ENCODE results near the gene TASOR.
A peak's percentile ranks its signal among the peaks of the same experiment; 100 is the strongest.
"Not testable (repeated sequence)": the region's sequence is repeated elsewhere in the genome, so short reads cannot be mapped to it uniquely, and the experiment has no call there.

Gene TASOR

GRCh38 chr3:56683122-56683817, at the start of gene TASOR:
TSS of gene TASOR (minus strand) at chr3:56683265. CDS start at chr3:56683006, 259 bp downstream.
- H3K27me3 Mint-ChIP-seq, result no peaks in the 10 kb centered on the region
- intact Hi-C loops (cut with micrococcal nuclease), result loop anchor here (5.0 kb wide), 1 partner anchor 544 kb away; the partner anchor contains the start of gene APPL1
- peak within 1 kb of the TSS; percentile 95 for H3K4me3 Mint-ChIP-seq
- peaks cover 27% of the 10 kb centered on the region for H3K36me3 Mint-ChIP-seq (ENCODE audit: low read depth)
- peaks cover 13% of the 10 kb centered on the region for H3K4me1 Mint-ChIP-seq (ENCODE audit: low read depth)
- H3K27ac Mint-ChIP-seq, result peak within 1 kb of the TSS; percentile 93
- no peaks in the 10 kb centered on the region for H3K9me3 Mint-ChIP-seq

GRCh38 chr3:56732109-56732508, 49.0 kb upstream of the TASOR start:
- no peak overlapping the region for H3K4me3 Mint-ChIP-seq
- intact Hi-C loops (cut with micrococcal nuclease), result no loop called here
- H3K9me3 Mint-ChIP-seq, result no peaks in the 10 kb centered on the region
- H3K4me1 Mint-ChIP-seq (ENCODE audit: low read depth), result peaks cover 11% of the 10 kb centered on the region
- no peaks in the 10 kb centered on the region for H3K27me3 Mint-ChIP-seq
- peak overlapping the region; percentile 40 for H3K27ac Mint-ChIP-seq
- peaks cover 92% of the 10 kb centered on the region for H3K36me3 Mint-ChIP-seq (ENCODE audit: low read depth)

DNA sequence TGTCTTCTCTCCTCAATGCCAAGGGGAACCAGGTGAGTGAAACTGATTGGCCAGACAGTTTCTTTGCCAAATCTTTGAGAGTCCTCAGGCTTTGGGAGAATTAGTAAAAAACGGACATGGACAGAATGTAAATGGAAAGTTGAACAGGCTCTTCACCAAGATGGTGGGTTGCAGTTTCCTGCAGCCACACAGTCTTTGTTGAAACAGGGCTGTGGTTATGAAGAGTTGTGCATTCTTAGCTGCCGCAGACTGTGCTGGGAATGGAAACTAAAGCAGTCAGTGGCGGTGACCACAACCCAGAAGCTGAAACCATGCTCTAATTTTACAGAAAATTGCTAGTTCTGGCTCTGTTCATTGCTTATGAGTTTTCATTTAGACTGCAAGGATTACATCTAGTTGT, 42.1 kb upstream of the TASOR start:
- Mint-ChIP-seq H3K4me1 (ENCODE audit: low read depth) (peaks cover 8% of the 10 kb centered on the region), H3K9me3 (peaks cover under 1% of the 10 kb centered on the region), H3K4me3 (no peak overlapping the region), H3K27ac (no peak overlapping the region), H3K27me3 (peaks cover under 1% of the 10 kb centered on the region), H3K36me3 (ENCODE audit: low read depth) (peaks cover 64% of the 10 kb centered on the region)
- intact Hi-C loops (cut with micrococcal nuclease), result no loop called here

GRCh38 chr3:56724676-56725075, 41.6 kb upstream of the TASOR start:
- Mint-ChIP-seq H3K27ac (no peak overlapping the region), H3K27me3 (peaks cover 3% of the 10 kb centered on the region), H3K36me3 (ENCODE audit: low read depth) (peaks cover 59% of the 10 kb centered on the region), H3K4me3 (no peak overlapping the region), H3K9me3 (peaks cover 6% of the 10 kb centered on the region), H3K4me1 (ENCODE audit: low read depth) (peaks cover 11% of the 10 kb centered on the region)
- intact Hi-C loops (cut with micrococcal nuclease), result no loop called here

DNA sequence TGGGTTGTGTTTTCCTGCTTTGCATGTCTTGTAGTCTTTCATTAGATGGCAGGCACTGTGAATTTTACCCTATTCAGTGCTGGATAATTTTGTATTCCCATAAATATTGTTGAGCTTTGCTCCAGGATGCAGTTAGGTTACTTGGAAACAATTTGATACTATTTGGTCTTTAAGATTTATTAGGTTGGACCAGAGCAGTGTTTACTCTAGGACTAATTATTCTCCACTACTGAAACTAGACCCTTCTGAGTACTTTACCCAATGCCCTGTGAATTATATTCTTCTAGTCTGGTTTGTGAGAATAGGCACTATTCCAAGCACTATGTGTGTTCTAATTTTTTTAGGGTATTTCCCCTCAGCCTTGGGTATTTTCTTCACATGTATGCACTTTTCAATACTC, 37.8 kb upstream of the TASOR start:
- Mint-ChIP-seq H3K4me1 (ENCODE audit: low read depth) (peaks cover 17% of the 10 kb centered on the region), H3K9me3 (peaks cover 9% of the 10 kb centered on the region), H3K36me3 (ENCODE audit: low read depth) (peaks cover 27% of the 10 kb centered on the region), H3K27me3 (peaks cover 3% of the 10 kb centered on the region), H3K27ac (no peak overlapping the region), H3K4me3 (no peak overlapping the region)
- intact Hi-C loops (cut with micrococcal nuclease), result no loop called here

DNA sequence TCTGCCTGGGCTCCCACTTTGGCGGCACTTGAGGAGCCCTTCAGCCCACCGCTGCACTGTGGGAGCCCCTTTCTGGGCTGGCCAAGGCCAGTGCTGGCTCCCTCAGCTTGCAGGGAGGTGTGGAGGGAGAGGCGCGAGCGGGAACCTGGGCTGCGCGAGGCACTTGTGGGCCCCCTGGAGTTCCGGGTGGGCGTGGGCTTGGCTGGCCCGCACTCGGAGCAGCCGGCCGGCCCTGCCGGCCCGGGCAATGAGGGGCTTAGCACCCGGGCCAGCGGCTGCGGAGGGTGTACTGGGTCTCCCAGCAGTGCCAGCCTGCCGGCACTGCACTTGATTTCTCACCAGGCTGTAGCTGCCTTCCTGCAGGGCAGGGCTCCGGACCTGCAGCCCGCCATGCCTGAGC, 35.7 kb upstream of the TASOR start:
- H3K9me3 Mint-ChIP-seq; H3K27ac Mint-ChIP-seq; H3K27me3 Mint-ChIP-seq; H3K4me3 Mint-ChIP-seq; intact Hi-C loops (cut with micrococcal nuclease): not testable (repeated sequence)
- Mint-ChIP-seq H3K4me1 (ENCODE audit: low read depth) (peaks cover 17% of the 10 kb centered on the region), H3K36me3 (ENCODE audit: low read depth) (peaks cover 14% of the 10 kb centered on the region)

- H3K4me3 Mint-ChIP-seq, result no peak overlapping the region
- H3K27ac Mint-ChIP-seq, result no peak overlapping the region
- H3K4me1 Mint-ChIP-seq (ENCODE audit: low read depth), result peaks cover 5% of the 10 kb centered on the region
- no peaks in the 10 kb centered on the region for H3K27me3 Mint-ChIP-seq
- intact Hi-C loops (cut with micrococcal nuclease), result no loop called here
- no peaks in the 10 kb centered on the region for H3K9me3 Mint-ChIP-seq
- H3K36me3 Mint-ChIP-seq (ENCODE audit: low read depth), result no peaks in the 10 kb centered on the region
Observed at GRCh38 chr3:56711344-56711743, 28.3 kb upstream of the TASOR start.

DNA sequence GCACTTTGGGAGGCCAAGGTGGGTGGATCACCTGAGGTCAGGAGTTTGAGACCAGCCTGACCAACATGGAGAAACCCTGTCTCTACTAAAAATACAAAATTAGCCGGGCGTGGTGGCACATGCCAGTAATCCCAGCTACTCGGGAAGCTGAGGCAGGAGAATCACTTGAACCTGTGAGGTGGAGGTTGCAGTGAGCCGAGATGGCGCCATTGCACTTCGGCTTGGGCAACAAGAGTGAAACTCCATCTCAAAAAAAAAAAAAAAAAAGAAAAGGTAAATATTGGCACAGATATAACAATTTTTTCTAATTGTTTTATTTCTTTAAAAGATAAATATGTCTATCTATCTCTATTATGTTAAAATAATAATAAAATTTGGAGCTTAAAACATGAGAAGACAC, 24.3 kb upstream of the TASOR start:
- intact Hi-C loops (cut with micrococcal nuclease); H3K36me3 Mint-ChIP-seq (ENCODE audit: low read depth); H3K4me1 Mint-ChIP-seq (ENCODE audit: low read depth); H3K9me3 Mint-ChIP-seq; H3K27ac Mint-ChIP-seq; H3K27me3 Mint-ChIP-seq; H3K4me3 Mint-ChIP-seq: not testable (repeated sequence)

DNA sequence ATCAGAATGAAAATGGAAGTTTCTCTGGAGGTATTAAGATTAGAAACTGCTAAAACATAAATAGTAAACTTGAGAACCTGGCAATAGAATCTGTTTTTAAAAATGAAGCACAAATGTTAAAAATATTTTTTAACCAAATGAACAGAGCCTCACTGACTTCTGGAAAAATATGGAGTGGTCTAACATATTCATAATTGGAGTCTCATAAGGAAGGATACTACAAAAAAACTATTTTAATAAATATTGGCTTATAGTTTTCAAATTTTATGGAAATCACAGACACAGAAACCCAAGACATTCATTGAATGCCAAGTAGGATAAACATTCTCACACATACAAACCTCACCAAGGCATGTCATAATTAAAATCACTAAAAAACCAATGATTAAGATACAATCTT, 23.6 kb upstream of the TASOR start:
- Mint-ChIP-seq H3K4me1 (ENCODE audit: low read depth) (no peaks in the 10 kb centered on the region), H3K27ac (no peak overlapping the region), H3K9me3 (no peaks in the 10 kb centered on the region), H3K4me3 (no peak overlapping the region), H3K36me3 (ENCODE audit: low read depth) (no peaks in the 10 kb centered on the region), H3K27me3 (no peaks in the 10 kb centered on the region)
- intact Hi-C loops (cut with micrococcal nuclease), result no loop called here

DNA sequence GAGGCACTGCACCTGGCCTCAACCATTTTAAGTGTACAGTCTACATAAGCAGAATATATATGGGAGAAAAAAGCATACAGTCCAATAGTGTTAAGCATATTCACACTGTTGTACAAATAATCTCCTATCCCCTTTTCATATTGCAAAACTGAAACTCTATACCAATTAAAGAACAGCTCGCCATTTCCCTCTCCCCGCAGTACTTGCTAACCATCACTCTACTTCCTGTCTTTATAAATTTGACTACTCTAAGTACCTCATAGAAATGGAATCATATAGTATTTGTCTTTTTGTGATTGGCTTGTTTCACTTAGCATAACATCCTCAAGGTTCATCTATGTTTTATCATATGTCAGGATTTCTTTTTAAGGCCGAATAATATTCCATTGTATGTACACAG, 21.6 kb upstream of the TASOR start:
- no peak overlapping the region for H3K27ac Mint-ChIP-seq
- peaks cover 10% of the 10 kb centered on the region for H3K4me1 Mint-ChIP-seq (ENCODE audit: low read depth)
- H3K27me3 Mint-ChIP-seq, result no peaks in the 10 kb centered on the region
- intact Hi-C loops (cut with micrococcal nuclease), result no loop called here
- H3K4me3 Mint-ChIP-seq, result no peak overlapping the region
- H3K36me3 Mint-ChIP-seq (ENCODE audit: low read depth), result no peaks in the 10 kb centered on the region
- H3K9me3 Mint-ChIP-seq, result no peaks in the 10 kb centered on the region

- H3K27me3 Mint-ChIP-seq, result no peaks in the 10 kb centered on the region
Observed at GRCh38 chr3:56702490-56703315, 19.6 kb upstream of the TASOR start.

DNA sequence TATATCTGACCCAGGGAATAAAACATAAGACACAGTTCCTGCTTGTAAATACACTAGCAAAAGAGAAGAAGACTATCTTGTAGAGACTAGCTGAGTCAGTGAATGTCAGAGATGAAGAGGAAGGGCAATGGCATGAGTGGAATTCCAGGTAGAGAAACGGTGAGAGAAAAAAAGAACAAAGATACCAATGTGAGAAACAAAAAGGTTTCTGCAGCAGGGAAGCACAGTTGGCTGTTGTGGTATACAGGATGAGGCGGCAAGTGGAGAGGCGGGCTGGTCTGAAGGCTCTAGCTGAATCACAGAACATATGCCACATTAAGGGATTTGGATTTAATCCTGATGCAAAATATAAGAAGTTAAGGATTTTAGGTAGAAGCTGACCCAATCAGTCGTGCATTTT, 17.1 kb upstream of the TASOR start:
- H3K27ac Mint-ChIP-seq, result no peak overlapping the region

More at GRCh38 chr3:56702490-56703315, 19.6 kb upstream of the TASOR start:
- no peak overlapping the region for H3K27ac Mint-ChIP-seq
- H3K4me3 Mint-ChIP-seq, result no peak overlapping the region
- no peaks in the 10 kb centered on the region for H3K9me3 Mint-ChIP-seq
- intact Hi-C loops (cut with micrococcal nuclease), result loop anchor here (1.0 kb wide), 2 partner anchors 97 to 287 kb away; no protein-coding TSS in a partner anchor
- H3K36me3 Mint-ChIP-seq (ENCODE audit: low read depth), result no peaks in the 10 kb centered on the region
- H3K4me1 Mint-ChIP-seq (ENCODE audit: low read depth), result peaks cover 10% of the 10 kb centered on the region

GRCh38 chr3:56694867-56695683, 12.0 kb upstream of the TASOR start:
- H3K27me3 Mint-ChIP-seq, result no peaks in the 10 kb centered on the region
- intact Hi-C loops (cut with micrococcal nuclease), result loop anchor here (10.0 kb wide), 1 partner anchor 380 kb away; no protein-coding TSS in a partner anchor
- no peak overlapping the region for H3K4me3 Mint-ChIP-seq
- peak overlapping the region; percentile 70 for H3K27ac Mint-ChIP-seq
- no peaks in the 10 kb centered on the region for H3K36me3 Mint-ChIP-seq (ENCODE audit: low read depth)
- H3K9me3 Mint-ChIP-seq, result no peaks in the 10 kb centered on the region
- H3K4me1 Mint-ChIP-seq (ENCODE audit: low read depth), result peaks cover 40% of the 10 kb centered on the region

More for the DNA sequence above, 17.1 kb upstream of the TASOR start:
- Mint-ChIP-seq H3K27me3 (no peaks in the 10 kb centered on the region), H3K36me3 (ENCODE audit: low read depth) (no peaks in the 10 kb centered on the region), H3K4me3 (no peak overlapping the region), H3K9me3 (no peaks in the 10 kb centered on the region), H3K4me1 (ENCODE audit: low read depth) (peaks cover 21% of the 10 kb centered on the region)
- intact Hi-C loops (cut with micrococcal nuclease), result no loop called here
